ENCODE measurements around the gene KDM4F.
"Not testable (repeated sequence)": the region's sequence is repeated elsewhere in the genome, so short reads cannot be mapped to it uniquely, and the experiment has no call there.

The KDM4F gene

GRCh38 chr11:95049122-95049521, at the start of gene KDM4F:
TSS of gene KDM4F (plus strand) at chr11:95049422.
- not testable (repeated sequence) for DNase-seq

- no peak for DNase-seq
These were observed 45.5 kb upstream of the KDM4F start for GRCh38 chr11:95003716-95004115.

- no peak for DNase-seq
These were observed 43.6 kb upstream of the KDM4F start for GRCh38 chr11:95005642-95006041.

- no peak for DNase-seq
These were observed 37.8 kb upstream of the KDM4F start for GRCh38 chr11:95011376-95011775.

GRCh38 chr11:95014184-95014821, 34.9 kb upstream of the KDM4F start:
- no peak for DNase-seq

GRCh38 chr11:95016139-95016538, 33.1 kb upstream of the KDM4F start:
- DNase-seq = no peak

- DNase-seq = not testable (repeated sequence)
These were observed 27.8 kb upstream of the KDM4F start for GRCh38 chr11:95021468-95021867.

- no peak for DNase-seq
These were observed 24.3 kb upstream of the KDM4F start, which contains the start of gene KDM4E for GRCh38 chr11:95024958-95025357. TSS of gene KDM4E (plus strand) at chr11:95025258. CDS start at chr11:95025558, 300 bp downstream.

GRCh38 chr11:95025594-95025993, 23.6 kb upstream of the KDM4F start:
- DNase-seq = not testable (repeated sequence)

- no peak for DNase-seq
These were observed 20.9 kb upstream of the KDM4F start for GRCh38 chr11:95028357-95028756.

- no peak for DNase-seq
These were observed 16.2 kb upstream of the KDM4F start for GRCh38 chr11:95033051-95033450.

- DNase-seq = no peak
These were observed 13.9 kb upstream of the KDM4F start for GRCh38 chr11:95035316-95035715.

- not testable (repeated sequence) for DNase-seq
These were observed 11.7 kb upstream of the KDM4F start for GRCh38 chr11:95037356-95038035.

- DNase-seq = no peak
These were observed 7.0 kb upstream of the KDM4F start for GRCh38 chr11:95042239-95042638.

- DNase-seq = no peak
These were observed 6.3 kb upstream of the KDM4F start for GRCh38 chr11:95042906-95043305.

GRCh38 chr11:95044010-95044409, 5.2 kb upstream of the KDM4F start:
- DNase-seq = no peak

- DNase-seq = no peak
These were observed 3.4 kb upstream of the KDM4F start for GRCh38 chr11:95045812-95046211.

GRCh38 chr11:95050595-95051202, 1.5 kb downstream of the KDM4F start:
- DNase-seq = no peak

- DNase-seq = no peak
These were observed 5.1 kb downstream of the KDM4F start for GRCh38 chr11:95054356-95054755.

GRCh38 chr11:95055283-95055897, 6.2 kb downstream of the KDM4F start:
- DNase-seq = no peak

GRCh38 chr11:95057959-95058358, 8.7 kb downstream of the KDM4F start:
- DNase-seq = no peak

GRCh38 chr11:95058621-95059020, 9.4 kb downstream of the KDM4F start:
- DNase-seq = peak; percentile 8

- no peak for DNase-seq
These were observed 9.8 kb downstream of the KDM4F start for GRCh38 chr11:95059046-95059445.

GRCh38 chr11:95065336-95065735, 16.1 kb downstream of the KDM4F start:
- DNase-seq = peak; percentile 42
